HG02981 (cell line): ENCODE measurements around the gene CRIP2.

Experiments used
- ATAC-seq: cut with Tn5 transposase; IDR thresholded peaks from one replicate; pipeline ENCODE4 v1.9.1; 2021; ENCODE audit warnings: mild to moderate bottlenecking, moderate library complexity; ENCODE audit not compliant: unreplicated experiment

Gene CRIP2

GRCh38 chr14:105526776-105527380 is 52.3 kb downstream of the CRIP2 start:
- ATAC-seq, result no peak

GRCh38 chr14:105527381-105527825 is 52.8 kb downstream of the CRIP2 start:
- ATAC-seq, result no peak

- ATAC-seq, result no peak
These were observed 53.4 kb downstream of the CRIP2 start for GRCh38 chr14:105527826-105528585.

GRCh38 chr14:105528586-105529318 is 54.1 kb downstream of the CRIP2 start:
- ATAC-seq, result no peak

GRCh38 chr14:105529319-105529568 is 54.6 kb downstream of the CRIP2 start:
- ATAC-seq, result no peak
